Measurements from ENCODE around the gene TRIM38. TPM values are rescaled to one million over a fixed set of nuclear protein-coding genes. Genes with fewer than 3 reads are reported as not detected.
A peak's percentile ranks its signal among the peaks of the same experiment; 100 is the strongest.

The TRIM38 gene
- total RNA-seq, 2 donors from 2014 or later = 21.3 to 39.9 TPM

- H3K4me3 Mint-ChIP-seq = peak overlapping the region in 1 of 2 donors; percentile 99
- H3K36me3 Mint-ChIP-seq (ENCODE audit: insufficient read depth in 2 of 2) = no peaks in the 10 kb centered on the region
- H3K9me3 Mint-ChIP-seq = no peaks in the 10 kb centered on the region
- ATAC-seq (replicated peaks in 1 of 2) (no peak), DNase-seq (no peak)
- H3K4me1 Mint-ChIP-seq (ENCODE audit: low read depth) = peaks cover 89% of the 10 kb centered on the region
- no peaks in the 10 kb centered on the region for H3K27me3 Mint-ChIP-seq (ENCODE audit: low read depth)
- no peak overlapping the region for H3K27ac Mint-ChIP-seq
Observed at GRCh38 chr6:26029570-26029856, 66.9 kb downstream of the TRIM38 start.

- H3K27me3 Mint-ChIP-seq (ENCODE audit: low read depth) = no peaks in the 10 kb centered on the region
- peak overlapping the region; percentile 66 for H3K27ac Mint-ChIP-seq
- ATAC-seq (replicated peaks in 1 of 2) = no peak
- H3K9me3 Mint-ChIP-seq = no peaks in the 10 kb centered on the region
- H3K4me1 Mint-ChIP-seq (ENCODE audit: low read depth) = peaks cover 89% of the 10 kb centered on the region
- no peaks in the 10 kb centered on the region for H3K36me3 Mint-ChIP-seq (ENCODE audit: insufficient read depth in 2 of 2)
- DNase-seq = no peak
- H3K4me3 Mint-ChIP-seq = peak overlapping the region; percentile 60 to 99
Observed at GRCh38 chr6:26029857-26030653, 67.5 kb downstream of the TRIM38 start.

- H3K27ac Mint-ChIP-seq = no peak overlapping the region
- peak overlapping the region; percentile 60 to 99 for H3K4me3 Mint-ChIP-seq
- no peak for ATAC-seq (replicated peaks in 1 of 2)
- no peaks in the 10 kb centered on the region for H3K36me3 Mint-ChIP-seq (ENCODE audit: insufficient read depth in 2 of 2)
- H3K9me3 Mint-ChIP-seq = no peaks in the 10 kb centered on the region
- H3K4me1 Mint-ChIP-seq (ENCODE audit: low read depth) = peaks cover 82% of the 10 kb centered on the region
- DNase-seq = no peak
- no peaks in the 10 kb centered on the region for H3K27me3 Mint-ChIP-seq (ENCODE audit: low read depth)
Observed at GRCh38 chr6:26030716-26031115, 68.1 kb downstream of the TRIM38 start.

GRCh38 chr6:26031151-26031594, 68.6 kb downstream of the TRIM38 start:
- Mint-ChIP-seq H3K27ac (peak overlapping the region; percentile 98), H3K4me3 (peak overlapping the region; percentile 91 to 99), H3K36me3 (ENCODE audit: insufficient read depth in 2 of 2) (no peaks in the 10 kb centered on the region), H3K27me3 (ENCODE audit: low read depth) (no peaks in the 10 kb centered on the region), H3K9me3 (no peaks in the 10 kb centered on the region), H3K4me1 (ENCODE audit: low read depth) (peaks cover 77% of the 10 kb centered on the region)
- DNase-seq (no peak), ATAC-seq (replicated peaks in 1 of 2) (no peak)

GRCh38 chr6:26031595-26032339, 69.2 kb downstream of the TRIM38 start:
- DNase-seq (peak; percentile 89 to 91), ATAC-seq (replicated peaks in 1 of 2) (peak; percentile 64 to 66)
- Mint-ChIP-seq H3K4me3 (peak overlapping the region; percentile 91 to 99), H3K27ac (peak overlapping the region; percentile 98), H3K9me3 (no peaks in the 10 kb centered on the region), H3K27me3 (ENCODE audit: low read depth) (no peaks in the 10 kb centered on the region), H3K4me1 (ENCODE audit: low read depth) (peaks cover 71% of the 10 kb centered on the region), H3K36me3 (ENCODE audit: insufficient read depth in 2 of 2) (no peaks in the 10 kb centered on the region)

GRCh38 chr6:26032340-26033084, 69.9 kb downstream of the TRIM38 start:
- H3K4me1 Mint-ChIP-seq (ENCODE audit: low read depth) = peaks cover 64% of the 10 kb centered on the region

GRCh38 chr6:26033085-26033940, 70.7 kb downstream of the TRIM38 start:
- peak; percentile 84 to 90 for DNase-seq
- Mint-ChIP-seq H3K27me3 (ENCODE audit: low read depth) (no peaks in the 10 kb centered on the region), H3K36me3 (ENCODE audit: insufficient read depth in 2 of 2) (no peaks in the 10 kb centered on the region), H3K4me3 (peak overlapping the region; percentile 91 to 99), H3K27ac (peak overlapping the region; percentile 98), H3K9me3 (no peaks in the 10 kb centered on the region), H3K4me1 (ENCODE audit: low read depth) (peaks cover 56% of the 10 kb centered on the region)
- ATAC-seq (replicated peaks in 1 of 2) = peak; percentile 60 to 66

More at GRCh38 chr6:26032340-26033084, 69.9 kb downstream of the TRIM38 start:
- H3K9me3 Mint-ChIP-seq = no peaks in the 10 kb centered on the region
- peak overlapping the region; percentile 91 to 99 for H3K4me3 Mint-ChIP-seq
- peak overlapping the region; percentile 98 for H3K27ac Mint-ChIP-seq
- DNase-seq (peak; percentile 58 to 63), ATAC-seq (replicated peaks in 1 of 2) (peak; percentile 26 to 35)
- no peaks in the 10 kb centered on the region for H3K27me3 Mint-ChIP-seq (ENCODE audit: low read depth)
- H3K36me3 Mint-ChIP-seq (ENCODE audit: insufficient read depth in 2 of 2) = no peaks in the 10 kb centered on the region

GRCh38 chr6:26033941-26034354, 71.3 kb downstream of the TRIM38 start:
- DNase-seq = peak; percentile 61 to 68
- Mint-ChIP-seq H3K36me3 (ENCODE audit: insufficient read depth in 2 of 2) (no peaks in the 10 kb centered on the region), H3K27ac (peak overlapping the region; percentile 98), H3K4me3 (peak overlapping the region; percentile 91 to 99), H3K4me1 (ENCODE audit: low read depth) (peaks cover 50% of the 10 kb centered on the region), H3K27me3 (ENCODE audit: low read depth) (no peaks in the 10 kb centered on the region), H3K9me3 (no peaks in the 10 kb centered on the region)
- peak in 1 of 2 donors; percentile 9 for ATAC-seq (replicated peaks in 1 of 2)

- peak overlapping the region; percentile 98 for H3K27ac Mint-ChIP-seq
- H3K36me3 Mint-ChIP-seq (ENCODE audit: insufficient read depth in 2 of 2) = no peaks in the 10 kb centered on the region
- H3K9me3 Mint-ChIP-seq = no peaks in the 10 kb centered on the region
- no peak for ATAC-seq (replicated peaks in 1 of 2)
- peaks cover 40% of the 10 kb centered on the region for H3K4me1 Mint-ChIP-seq (ENCODE audit: low read depth)
- H3K4me3 Mint-ChIP-seq = peak overlapping the region; percentile 91 to 99
- no peak for DNase-seq
- H3K27me3 Mint-ChIP-seq (ENCODE audit: low read depth) = no peaks in the 10 kb centered on the region
Observed at GRCh38 chr6:26034905-26035304, 72.3 kb downstream of the TRIM38 start.

Other genes starting within 250 kb of the TRIM38 start
- not detected for gene SLC17A4, start 208.1 kb upstream of the TRIM38 start, total RNA-seq
- gene SLC17A1, start 130.8 kb upstream of the TRIM38 start, total RNA-seq = under 1 TPM in 1 of 2 donors, not detected in 1; 0.29 TPM
- 1 to 10 TPM; 1.7 to 2.5 TPM for gene SLC17A3, start 88.6 kb upstream of the TRIM38 start, total RNA-seq
- not detected for gene SLC17A2, start 32.1 kb upstream of the TRIM38 start, total RNA-seq
- 1 to 10 TPM; 1.3 to 1.9 TPM for gene HFE, start 124.6 kb downstream of the TRIM38 start, total RNA-seq

Measured in activated T-cell treated with anti-CD3 and anti-CD28 coated beads, Interleukin-2, amount 50 U/mL, for 72 hours (primary cell).